Esophagus muscularis mucosa (tissue), 3 donors: Measurements from ENCODE around the gene SPTBN1.

Experiments used
- POLR2AphosphoS5 ChIP-seq, 2 donors: sonication (generic); formaldehyde crosslinking; IDR thresholded peaks; one replicate each; pipeline ENCODE4 v1.6.1; 2017; ENCODE audit warnings: antibody characterized with exemption in 2 of 2
- TF ChIP-seq, protein P1 (sequence below), 3 experiments: fragments of 200-600 bp in 2 of 3; fragments of 450-650 bp in 1 of 3; sonication (generic) in 2 of 3; IDR thresholded peaks; one replicate each; pipeline ENCODE4 v1.5.1; 2017 to 2019; ENCODE audit warnings: antibody characterized with exemption in 3 of 3, mild to moderate bottlenecking in 2 of 3, moderate library complexity in 1 of 3

DNA sequence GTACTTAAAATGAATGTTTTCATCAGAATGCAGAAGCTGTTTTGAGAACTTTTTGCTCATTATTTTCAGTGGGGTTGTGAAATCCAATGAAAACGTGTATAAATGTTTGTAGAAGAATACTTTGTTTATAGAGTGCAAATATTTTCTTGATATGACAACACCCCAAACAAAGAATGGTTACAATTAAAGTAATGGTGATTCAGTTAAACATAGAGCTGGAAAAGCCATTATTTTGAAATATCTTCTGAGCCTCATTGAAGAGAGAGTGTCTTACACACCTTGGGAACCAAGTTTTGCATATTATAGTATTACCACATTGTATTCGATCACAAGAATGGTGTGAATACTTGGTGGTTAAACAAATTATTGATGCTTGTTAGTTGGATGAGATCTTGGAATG lies 48.7 kb downstream of the SPTBN1 start:
- TF ChIP-seq, protein P1, sequence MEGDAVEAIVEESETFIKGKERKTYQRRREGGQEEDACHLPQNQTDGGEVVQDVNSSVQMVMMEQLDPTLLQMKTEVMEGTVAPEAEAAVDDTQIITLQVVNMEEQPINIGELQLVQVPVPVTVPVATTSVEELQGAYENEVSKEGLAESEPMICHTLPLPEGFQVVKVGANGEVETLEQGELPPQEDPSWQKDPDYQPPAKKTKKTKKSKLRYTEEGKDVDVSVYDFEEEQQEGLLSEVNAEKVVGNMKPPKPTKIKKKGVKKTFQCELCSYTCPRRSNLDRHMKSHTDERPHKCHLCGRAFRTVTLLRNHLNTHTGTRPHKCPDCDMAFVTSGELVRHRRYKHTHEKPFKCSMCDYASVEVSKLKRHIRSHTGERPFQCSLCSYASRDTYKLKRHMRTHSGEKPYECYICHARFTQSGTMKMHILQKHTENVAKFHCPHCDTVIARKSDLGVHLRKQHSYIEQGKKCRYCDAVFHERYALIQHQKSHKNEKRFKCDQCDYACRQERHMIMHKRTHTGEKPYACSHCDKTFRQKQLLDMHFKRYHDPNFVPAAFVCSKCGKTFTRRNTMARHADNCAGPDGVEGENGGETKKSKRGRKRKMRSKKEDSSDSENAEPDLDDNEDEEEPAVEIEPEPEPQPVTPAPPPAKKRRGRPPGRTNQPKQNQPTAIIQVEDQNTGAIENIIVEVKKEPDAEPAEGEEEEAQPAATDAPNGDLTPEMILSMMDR (IDR thresholded peaks at IDR 0.05): no peak
- TF ChIP-seq POLR2AphosphoS5 (IDR thresholded peaks at IDR 0.05): no peak
